Adrenal gland (tissue), 5 donors: ENCODE results near the gene ANKRD17.

ENCODE experiments used
- CTCF ChIP-seq, 6 experiments: fragments of 450-650 bp in 4 of 6; fragments of 200-600 bp in 2 of 6; sonication (generic) in 1 of 6; IDR thresholded peaks; 1 replicate in 5 of 6; 2 replicates in 1 of 6; pipeline versions ENCODE4 v1.5.1 to v1.8.0; 2016 to 2021; ENCODE audit warnings: antibody characterized with exemption in 6 of 6, mild to moderate bottlenecking in 2 of 6, moderate library complexity in 1 of 6
- POLR2A ChIP-seq, 2 donors: fragments of 450-650 bp; IDR thresholded peaks; one replicate each; pipeline ENCODE4 v1.6.1; 2017; ENCODE audit warnings: antibody characterized with exemption in 2 of 2, mild to moderate bottlenecking in 2 of 2, moderate library complexity in 1 of 2
- donor health status: DM: no; HTN: no; CAD: no.

- TF ChIP-seq CTCF (IDR thresholded peaks at IDR 0.05) (no peak), POLR2A (IDR thresholded peaks at IDR 0.05) (no peak)
Observed at GRCh38 chr4:73213916-73214653, 44.5 kb downstream of the ANKRD17 start.
